ENCODE measurements around the gene FBRSL1.

The FBRSL1 gene

DNA sequence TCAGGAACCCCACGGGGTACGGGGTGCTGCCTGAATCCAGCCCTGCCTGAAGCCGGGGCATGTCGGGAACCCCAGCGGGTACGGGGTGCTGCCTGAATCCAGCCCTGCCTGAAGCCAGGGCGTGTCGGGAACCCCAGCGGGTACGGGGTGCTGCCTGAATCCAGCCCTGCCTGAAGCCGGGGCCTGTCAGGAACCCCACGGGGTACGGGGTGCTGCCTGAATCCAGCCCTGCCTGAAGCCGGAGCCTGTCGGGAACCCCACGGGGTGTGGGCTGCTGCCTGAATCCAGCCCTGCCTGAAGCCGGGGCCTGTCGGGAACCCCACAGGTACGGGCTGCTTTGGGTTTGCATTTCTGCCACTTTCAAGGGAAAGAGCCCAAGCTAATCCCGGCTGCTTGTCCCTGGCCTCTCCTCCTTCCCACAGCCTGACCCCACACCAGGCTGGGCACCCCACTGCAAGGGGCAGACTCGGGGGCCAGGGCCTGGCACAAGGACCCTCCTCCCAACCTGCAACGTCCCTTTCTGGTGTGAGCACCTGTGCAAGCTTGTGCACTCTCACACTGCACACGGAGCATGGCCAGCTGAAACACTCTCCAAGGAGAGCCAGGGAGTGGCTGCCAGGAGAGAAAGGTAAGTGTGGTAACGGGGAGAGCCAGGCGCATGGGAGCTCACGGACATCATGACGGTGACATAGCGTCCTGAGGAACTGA, 5.6 kb upstream of the FBRSL1 start:
- no peak for TF ChIP-seq SPI1 (IDR thresholded peaks at IDR 0.05; ENCODE audit: borderline replicate concordance, low read depth)
- DNase-seq (ENCODE audit: low read depth in 1 of 2, low spot score in 1 of 2), result no peak
- Histone ChIP-seq H3K27ac (replicated peaks) (no peak overlapping the region), H3K27me3 (ENCODE audit: insufficient read depth, poor library complexity, severe bottlenecking) (no peaks in the 10 kb centered on the region), H3K4me3 (replicated peaks; ENCODE audit: insufficient read depth, low read length) (no peak overlapping the region)

- no peak overlapping the region for H3K4me3 ChIP-seq (replicated peaks; ENCODE audit: insufficient read depth, low read length)
- no peak overlapping the region for H3K27ac ChIP-seq (replicated peaks)
- no peak for DNase-seq (ENCODE audit: low read depth in 1 of 2, low spot score in 1 of 2)
- TF ChIP-seq, protein P1, sequence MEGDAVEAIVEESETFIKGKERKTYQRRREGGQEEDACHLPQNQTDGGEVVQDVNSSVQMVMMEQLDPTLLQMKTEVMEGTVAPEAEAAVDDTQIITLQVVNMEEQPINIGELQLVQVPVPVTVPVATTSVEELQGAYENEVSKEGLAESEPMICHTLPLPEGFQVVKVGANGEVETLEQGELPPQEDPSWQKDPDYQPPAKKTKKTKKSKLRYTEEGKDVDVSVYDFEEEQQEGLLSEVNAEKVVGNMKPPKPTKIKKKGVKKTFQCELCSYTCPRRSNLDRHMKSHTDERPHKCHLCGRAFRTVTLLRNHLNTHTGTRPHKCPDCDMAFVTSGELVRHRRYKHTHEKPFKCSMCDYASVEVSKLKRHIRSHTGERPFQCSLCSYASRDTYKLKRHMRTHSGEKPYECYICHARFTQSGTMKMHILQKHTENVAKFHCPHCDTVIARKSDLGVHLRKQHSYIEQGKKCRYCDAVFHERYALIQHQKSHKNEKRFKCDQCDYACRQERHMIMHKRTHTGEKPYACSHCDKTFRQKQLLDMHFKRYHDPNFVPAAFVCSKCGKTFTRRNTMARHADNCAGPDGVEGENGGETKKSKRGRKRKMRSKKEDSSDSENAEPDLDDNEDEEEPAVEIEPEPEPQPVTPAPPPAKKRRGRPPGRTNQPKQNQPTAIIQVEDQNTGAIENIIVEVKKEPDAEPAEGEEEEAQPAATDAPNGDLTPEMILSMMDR (IDR thresholded peaks at IDR 0.05; ENCODE audit: insufficient read depth, low read length), result no peak
- TF ChIP-seq GABPA (IDR thresholded peaks at IDR 0.05; ENCODE audit: low read depth) (no peak), POLR2AphosphoS5 (IDR thresholded peaks at IDR 0.05; ENCODE audit: low read depth) (no peak), SPI1 (IDR thresholded peaks at IDR 0.05; ENCODE audit: borderline replicate concordance, low read depth) (no peak)
- TF ChIP-seq, protein P2, sequence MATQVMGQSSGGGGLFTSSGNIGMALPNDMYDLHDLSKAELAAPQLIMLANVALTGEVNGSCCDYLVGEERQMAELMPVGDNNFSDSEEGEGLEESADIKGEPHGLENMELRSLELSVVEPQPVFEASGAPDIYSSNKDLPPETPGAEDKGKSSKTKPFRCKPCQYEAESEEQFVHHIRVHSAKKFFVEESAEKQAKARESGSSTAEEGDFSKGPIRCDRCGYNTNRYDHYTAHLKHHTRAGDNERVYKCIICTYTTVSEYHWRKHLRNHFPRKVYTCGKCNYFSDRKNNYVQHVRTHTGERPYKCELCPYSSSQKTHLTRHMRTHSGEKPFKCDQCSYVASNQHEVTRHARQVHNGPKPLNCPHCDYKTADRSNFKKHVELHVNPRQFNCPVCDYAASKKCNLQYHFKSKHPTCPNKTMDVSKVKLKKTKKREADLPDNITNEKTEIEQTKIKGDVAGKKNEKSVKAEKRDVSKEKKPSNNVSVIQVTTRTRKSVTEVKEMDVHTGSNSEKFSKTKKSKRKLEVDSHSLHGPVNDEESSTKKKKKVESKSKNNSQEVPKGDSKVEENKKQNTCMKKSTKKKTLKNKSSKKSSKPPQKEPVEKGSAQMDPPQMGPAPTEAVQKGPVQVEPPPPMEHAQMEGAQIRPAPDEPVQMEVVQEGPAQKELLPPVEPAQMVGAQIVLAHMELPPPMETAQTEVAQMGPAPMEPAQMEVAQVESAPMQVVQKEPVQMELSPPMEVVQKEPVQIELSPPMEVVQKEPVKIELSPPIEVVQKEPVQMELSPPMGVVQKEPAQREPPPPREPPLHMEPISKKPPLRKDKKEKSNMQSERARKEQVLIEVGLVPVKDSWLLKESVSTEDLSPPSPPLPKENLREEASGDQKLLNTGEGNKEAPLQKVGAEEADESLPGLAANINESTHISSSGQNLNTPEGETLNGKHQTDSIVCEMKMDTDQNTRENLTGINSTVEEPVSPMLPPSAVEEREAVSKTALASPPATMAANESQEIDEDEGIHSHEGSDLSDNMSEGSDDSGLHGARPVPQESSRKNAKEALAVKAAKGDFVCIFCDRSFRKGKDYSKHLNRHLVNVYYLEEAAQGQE (IDR thresholded peaks at IDR 0.05; ENCODE audit: insufficient replicate concordance, low read depth), result no peak
- no peaks in the 10 kb centered on the region for H3K27me3 ChIP-seq (ENCODE audit: insufficient read depth, poor library complexity, severe bottlenecking)
These were observed 5.0 kb upstream of the FBRSL1 start for GRCh38 chr12:132484891-132485441.

DNA sequence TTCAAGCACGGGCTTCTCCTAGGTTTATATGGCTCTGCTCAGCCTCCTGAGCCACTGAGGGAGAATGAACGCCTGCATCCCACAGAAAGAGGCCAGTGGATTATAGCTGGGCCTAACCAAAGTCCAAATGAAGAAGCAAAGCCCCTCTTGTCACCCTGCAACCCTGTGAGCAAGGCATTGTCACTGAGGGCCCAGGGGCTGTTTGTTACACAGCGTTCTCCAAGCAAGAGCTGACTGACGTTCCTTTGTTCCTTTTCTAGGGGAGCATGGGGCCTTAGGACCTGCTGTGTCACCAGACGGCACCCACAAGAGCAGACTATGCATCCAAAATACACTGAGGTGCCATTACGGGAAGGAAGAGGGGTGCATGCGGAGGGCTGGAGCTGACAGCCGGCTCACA, 4.3 kb upstream of the FBRSL1 start:
- Histone ChIP-seq H3K27me3 (ENCODE audit: insufficient read depth, poor library complexity, severe bottlenecking) (no peaks in the 10 kb centered on the region), H3K4me3 (replicated peaks; ENCODE audit: insufficient read depth, low read length) (no peak overlapping the region)
- TF ChIP-seq, protein P1 (IDR thresholded peaks at IDR 0.05; ENCODE audit: insufficient read depth, low read length), result no peak
- TF ChIP-seq, protein P2 (IDR thresholded peaks at IDR 0.05; ENCODE audit: insufficient replicate concordance, low read depth), result no peak
- TF ChIP-seq GABPA (IDR thresholded peaks at IDR 0.05; ENCODE audit: low read depth) (no peak), POLR2AphosphoS5 (IDR thresholded peaks at IDR 0.05; ENCODE audit: low read depth) (no peak), SPI1 (IDR thresholded peaks at IDR 0.05; ENCODE audit: borderline replicate concordance, low read depth) (no peak)

DNA sequence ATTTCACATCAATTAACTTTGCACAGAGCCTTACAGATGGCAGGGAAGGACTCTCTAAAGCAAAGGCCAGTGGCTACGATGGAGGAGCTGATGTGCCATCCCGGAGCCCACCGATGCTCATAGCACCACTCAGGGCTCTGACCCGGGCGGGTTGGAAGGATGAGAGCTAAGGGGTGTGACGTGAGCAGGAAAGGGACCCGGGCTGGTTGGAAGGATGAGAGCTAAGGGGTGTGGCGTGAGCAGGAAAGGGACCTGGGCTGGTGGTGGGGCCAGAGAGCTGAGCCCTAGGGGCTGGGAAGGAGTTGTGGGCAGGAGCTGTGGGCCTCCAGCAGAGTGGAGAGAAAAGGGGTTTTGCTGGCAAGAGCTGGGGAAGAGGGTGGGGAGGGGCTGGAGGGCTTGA, 3.8 kb upstream of the FBRSL1 start:
- no peak for TF ChIP-seq GABPA (IDR thresholded peaks at IDR 0.05; ENCODE audit: low read depth)
- no peak for TF ChIP-seq SPI1 (IDR thresholded peaks at IDR 0.05; ENCODE audit: borderline replicate concordance, low read depth)
- TF ChIP-seq, protein P1 (IDR thresholded peaks at IDR 0.05; ENCODE audit: insufficient read depth, low read length), result no peak
- no peak for TF ChIP-seq POLR2AphosphoS5 (IDR thresholded peaks at IDR 0.05; ENCODE audit: low read depth)
- TF ChIP-seq, protein P2 (IDR thresholded peaks at IDR 0.05; ENCODE audit: insufficient replicate concordance, low read depth), result no peak
- no peak for DNase-seq (ENCODE audit: low read depth in 1 of 2, low spot score in 1 of 2)
- H3K4me3 ChIP-seq (replicated peaks; ENCODE audit: insufficient read depth, low read length), result no peak overlapping the region
- no peaks in the 10 kb centered on the region for H3K27me3 ChIP-seq (ENCODE audit: insufficient read depth, poor library complexity, severe bottlenecking)
- no peak overlapping the region for H3K27ac ChIP-seq (replicated peaks)

More for the DNA sequence above, 4.3 kb upstream of the FBRSL1 start:
- no peak overlapping the region for H3K27ac ChIP-seq (replicated peaks)
- DNase-seq (ENCODE audit: low read depth in 1 of 2, low spot score in 1 of 2), result no peak

Measured in HL-60 (cell line).